Adrenal gland (tissue), 12 donors: ENCODE results near the gene SNRNP200. TPM values are rescaled to one million over a fixed set of nuclear protein-coding genes. Genes with fewer than 3 reads are reported as not detected.

ENCODE experiments used
- DNase-seq, 7 donors: peaks; one replicate each; pipeline ENCODE4 v3.0.0-alpha.2; 2019 to 2020
- H3K27ac ChIP-seq, 5 donors: fragments of 200-600 bp; sonication (generic) in 4 of 5; 1 replicate in 3 of 5; 2 replicates in 2 of 5; pipeline versions ENCODE4 v1.5.1 to v1.8.0; 2016 to 2020; ENCODE audit warnings: mild to moderate bottlenecking in 1 of 5
- H3K27me3 ChIP-seq: fragments of 200-600 bp; 2 replicates; pipeline ENCODE4 v1.8.0; 2021
- H3K36me3 ChIP-seq, 2 donors: fragments of 200-600 bp; replicated peaks in 1 of 2; 1 replicate in 1 of 2; 2 replicates in 1 of 2; pipeline versions ENCODE4 v1.5.1 to v1.8.0; 2018 to 2022
- H3K4me1 ChIP-seq, 2 donors: fragments of 200-600 bp; replicated peaks in 1 of 2; 1 replicate in 1 of 2; 2 replicates in 1 of 2; pipeline versions ENCODE4 v1.5.1 to v1.8.0; 2018 to 2021
- H3K4me3 ChIP-seq, 4 donors: fragments of 200-600 bp; sonication (generic) in 3 of 4; one replicate each; pipeline ENCODE4 v1.5.1; 2016 to 2018
- H3K9me3 ChIP-seq, 3 donors: fragments of 200-600 bp; sonication (generic) in 1 of 3; replicated peaks in 1 of 3; 1 replicate in 2 of 3; 2 replicates in 1 of 3; pipeline versions ENCODE4 v1.5.1 to v1.8.0; 2016 to 2021
- POLR2A ChIP-seq, 2 donors: fragments of 450-650 bp; IDR thresholded peaks; one replicate each; pipeline ENCODE4 v1.6.1; 2017; ENCODE audit warnings: antibody characterized with exemption in 2 of 2, mild to moderate bottlenecking in 2 of 2, moderate library complexity in 1 of 2
- WGBS, 4 donors: extraction: QIAGEN DNeasy Blood & Tissue Kit in 2 of 4; methylation state at CpG; one replicate each; pipeline versions ENCODE4 v1.1.5 to v1.1.7; 2013 to 2017; 5-methylcytosine and 5-hydroxymethylcytosine counted together
- intact Hi-C, 2 donors: fragments of 100-400 bp; cut with DNase I; formaldehyde crosslinking; loops; one replicate each; pipeline versions ENCODE4 v1.14.1 to v1.15.0; 2022 to 2023
- polyA plus RNA-seq, 3 donors: library from polyadenylated mRNA; stranded (reverse); fragments of 200-250 nt in 2 of 3; fragments of 350-450 nt in 1 of 3; fragmentation: Illumina TruSeq in 1 of 3; extraction: RNeasy Lipid Tissue Mini Kit (QIAGEN cat#74804) in 1 of 3; gene quantifications; one replicate each; pipeline ENCODE4 v1.2.3, GENCODE V29; 2013 to 2014
- total RNA-seq, 9 donors: library from RNA; depleted of rRNA in 4 of 9; stranded (reverse); fragments of >200 nt in 4 of 9; fragments of 120-200 nt in 1 of 9; fragmentation: NEBNext Ultra II Directional in 1 of 9; extraction: Animal tissue kit (Norgen Biotek cat#: 25700) in 1 of 9; gene quantifications; one replicate each; pipeline versions ENCODE4 v1.1.0 to v1.2.4, GENCODE V29; 2013 to 2023
- TF ChIP-seq, protein P1 (sequence below), 6 experiments: fragments of 450-650 bp in 4 of 6; fragments of 200-600 bp in 2 of 6; sonication (generic) in 1 of 6; IDR thresholded peaks; 1 replicate in 5 of 6; 2 replicates in 1 of 6; pipeline versions ENCODE4 v1.5.1 to v1.8.0; 2016 to 2021; ENCODE audit warnings: antibody characterized with exemption in 6 of 6, mild to moderate bottlenecking in 2 of 6, moderate library complexity in 1 of 6
- donor health status: healthy with polysubstance abuse.
- donor health status: Bipolar disorder and iron deficiency.
- donor health status: DM: yes; HTN: yes; CAD: no.
- donor health status: DM: no; HTN: no; CAD: no.
- donor health status: DM: no; HTN: no; CAD: no.
- donor health status: DM: yes; HTN: yes; CAD: no.

SNRNP200 gene
- total and polyA plus RNA-seq, 12 donors = 50.4 to 117 (median 96.1) TPM

DNA sequence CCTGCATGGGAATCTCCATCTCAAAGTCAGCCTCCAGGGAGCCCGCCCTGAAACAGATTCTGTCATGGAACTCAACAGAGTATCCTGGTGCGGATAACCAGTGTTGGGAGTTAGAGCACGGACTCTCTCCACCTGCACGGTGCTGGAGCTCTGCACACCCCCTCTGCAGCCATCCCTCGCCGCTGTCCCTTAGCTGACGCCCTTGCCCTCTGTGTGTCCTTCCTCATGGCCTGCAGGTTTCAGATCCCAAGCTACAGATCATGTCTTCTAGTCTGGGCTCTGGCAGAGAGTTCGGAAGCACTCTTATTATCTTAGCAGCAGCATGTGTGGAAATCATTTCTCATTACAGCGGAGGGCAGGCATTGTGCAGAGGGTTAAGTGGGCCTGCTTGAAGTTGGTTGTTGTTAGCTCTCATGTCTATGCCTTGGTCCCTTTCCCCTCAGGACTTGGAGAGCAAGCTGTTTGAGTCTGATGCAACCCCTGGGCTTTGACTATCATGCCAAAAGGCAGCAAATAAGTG, 65.5 kb downstream of the SNRNP200 start:
- no peak overlapping the region for H3K4me3 ChIP-seq
- no peaks in the 10 kb centered on the region for H3K36me3 ChIP-seq
- H3K27me3 ChIP-seq = no peaks in the 10 kb centered on the region
- WGBS, 4 donors = 89 to 98% (median 94%) methylated on average over 6 to 9 of the region's 9 CpGs
- intact Hi-C loops = no loop called here
- no peak for DNase-seq
- no peaks in the 10 kb centered on the region for H3K9me3 ChIP-seq
- peaks cover 0 to 19% of the 10 kb centered on the region in 2 donors for H3K4me1 ChIP-seq
- no peak for TF ChIP-seq POLR2A (IDR thresholded peaks at IDR 0.05)
- TF ChIP-seq, protein P1, sequence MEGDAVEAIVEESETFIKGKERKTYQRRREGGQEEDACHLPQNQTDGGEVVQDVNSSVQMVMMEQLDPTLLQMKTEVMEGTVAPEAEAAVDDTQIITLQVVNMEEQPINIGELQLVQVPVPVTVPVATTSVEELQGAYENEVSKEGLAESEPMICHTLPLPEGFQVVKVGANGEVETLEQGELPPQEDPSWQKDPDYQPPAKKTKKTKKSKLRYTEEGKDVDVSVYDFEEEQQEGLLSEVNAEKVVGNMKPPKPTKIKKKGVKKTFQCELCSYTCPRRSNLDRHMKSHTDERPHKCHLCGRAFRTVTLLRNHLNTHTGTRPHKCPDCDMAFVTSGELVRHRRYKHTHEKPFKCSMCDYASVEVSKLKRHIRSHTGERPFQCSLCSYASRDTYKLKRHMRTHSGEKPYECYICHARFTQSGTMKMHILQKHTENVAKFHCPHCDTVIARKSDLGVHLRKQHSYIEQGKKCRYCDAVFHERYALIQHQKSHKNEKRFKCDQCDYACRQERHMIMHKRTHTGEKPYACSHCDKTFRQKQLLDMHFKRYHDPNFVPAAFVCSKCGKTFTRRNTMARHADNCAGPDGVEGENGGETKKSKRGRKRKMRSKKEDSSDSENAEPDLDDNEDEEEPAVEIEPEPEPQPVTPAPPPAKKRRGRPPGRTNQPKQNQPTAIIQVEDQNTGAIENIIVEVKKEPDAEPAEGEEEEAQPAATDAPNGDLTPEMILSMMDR (IDR thresholded peaks at IDR 0.05) = no peak
- H3K27ac ChIP-seq = no peak overlapping the region

DNA sequence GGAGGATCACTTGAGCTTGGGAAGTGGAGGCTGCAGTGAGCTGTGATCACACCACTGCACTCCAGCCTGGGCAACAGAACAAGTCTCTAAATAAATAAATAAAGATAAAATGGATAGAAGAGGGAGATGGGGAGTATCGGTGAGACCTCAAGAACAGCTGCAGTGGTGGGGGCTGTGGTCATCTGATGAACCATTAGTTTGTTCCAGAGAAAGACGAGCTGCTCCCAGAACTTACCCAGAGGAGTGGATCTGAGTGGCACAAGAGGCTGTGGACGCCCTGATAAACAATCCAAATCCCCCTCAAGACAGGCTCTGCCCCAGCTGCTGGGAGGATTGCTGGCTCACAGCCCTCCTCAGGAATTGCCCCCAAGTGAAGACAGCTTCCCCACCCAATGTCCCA, 66.3 kb downstream of the SNRNP200 start:
- no peaks in the 10 kb centered on the region for H3K27me3 ChIP-seq
- intact Hi-C loops = no loop called here
- 86 to 97% (median 89%) methylated on average over 3 of the region's 3 CpGs for WGBS, 4 donors

DNA sequence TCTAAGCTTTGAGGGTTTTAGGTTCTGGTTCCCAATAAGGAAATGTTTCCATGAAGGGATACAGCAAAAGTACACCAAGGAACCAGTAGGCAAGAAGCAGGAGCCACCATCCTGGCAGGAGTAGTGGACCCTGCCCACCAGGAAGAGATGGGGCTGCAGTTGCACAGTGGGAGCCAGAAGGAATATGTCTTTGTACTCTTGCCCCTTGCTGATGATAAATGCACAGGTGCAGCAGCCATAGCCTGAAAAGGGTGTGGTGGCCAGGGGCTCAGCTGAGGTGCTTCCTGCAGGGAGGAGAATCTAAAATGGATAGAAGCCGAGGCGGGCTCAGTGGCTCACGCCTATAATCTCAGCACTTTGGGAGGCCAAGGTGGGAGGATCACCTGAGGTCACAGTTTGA, 67.1 kb downstream of the SNRNP200 start:
- Histone ChIP-seq H3K9me3 (no peaks in the 10 kb centered on the region), H3K27ac (no peak overlapping the region), H3K36me3 (no peaks in the 10 kb centered on the region), H3K4me3 (no peak overlapping the region), H3K27me3 (no peaks in the 10 kb centered on the region), H3K4me1 (peaks cover 0 to 19% of the 10 kb centered on the region in 2 donors)
- TF ChIP-seq, protein P1 (IDR thresholded peaks at IDR 0.05) = no peak
- no peak for TF ChIP-seq POLR2A (IDR thresholded peaks at IDR 0.05)
- 83 to 100% (median 99%) methylated on average over 3 of the region's 3 CpGs for WGBS, 4 donors
- DNase-seq = no peak
- intact Hi-C loops = no loop called here

More for the DNA sequence above, 66.3 kb downstream of the SNRNP200 start:
- Histone ChIP-seq H3K4me1 (peaks cover 0 to 19% of the 10 kb centered on the region in 2 donors), H3K36me3 (no peaks in the 10 kb centered on the region), H3K27ac (no peak overlapping the region), H3K9me3 (no peaks in the 10 kb centered on the region), H3K4me3 (no peak overlapping the region)
- TF ChIP-seq, protein P1 (IDR thresholded peaks at IDR 0.05) = no peak
- TF ChIP-seq POLR2A (IDR thresholded peaks at IDR 0.05) = no peak
- DNase-seq = no peak

DNA sequence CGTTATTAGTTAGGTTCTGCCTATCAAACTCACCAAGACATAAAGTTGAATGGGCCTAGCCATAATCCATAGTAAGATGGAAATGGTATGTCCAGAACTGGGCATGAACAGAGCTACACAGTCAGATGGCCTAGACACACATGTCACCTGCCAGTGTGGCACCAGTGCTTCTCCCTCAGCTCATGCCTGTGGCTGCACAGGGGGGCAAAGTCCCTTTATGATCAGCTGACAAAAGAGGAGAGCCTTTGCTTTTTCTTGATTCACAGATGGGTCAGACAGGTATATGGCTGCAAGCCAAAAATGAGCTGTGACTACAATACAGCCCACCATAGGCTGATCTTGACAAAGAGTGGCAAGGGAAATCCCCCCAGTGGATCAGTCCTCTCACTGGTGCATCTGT, 68.5 kb downstream of the SNRNP200 start:
- Histone ChIP-seq H3K4me3 (no peak overlapping the region), H3K9me3 (no peaks in the 10 kb centered on the region), H3K4me1 (peaks cover 0 to 9% of the 10 kb centered on the region in 2 donors), H3K27me3 (no peaks in the 10 kb centered on the region), H3K36me3 (no peaks in the 10 kb centered on the region), H3K27ac (no peak overlapping the region)
- intact Hi-C loops = no loop called here
- WGBS, 4 donors = 100% methylated on average over 1 of the region's 1 CpG
- TF ChIP-seq POLR2A (IDR thresholded peaks at IDR 0.05) = no peak
- TF ChIP-seq, protein P1 (IDR thresholded peaks at IDR 0.05) = no peak
- DNase-seq = no peak
